Calu3 (cell line): ENCODE data around the gene SSTR1. TPM values are rescaled to one million over a fixed set of nuclear protein-coding genes. Genes with fewer than 3 reads are reported as not detected.

ENCODE experiments used
- BruUV-seq: library from RNA; stranded (reverse); fragments of 400-500 nt; replicated peaks from 2 replicates; lab custom pipeline; 2021; lab: Mats Ljungman, UMichigan
- CTCF ChIA-PET: fragments of 300-600 bp; sonication (Branson Sonifier 250); formaldehyde crosslinking; loops from one replicate; lab custom pipeline; 2022; ENCODE audit warnings: antibody characterized with exemption; lab: Charles Lee
- DNase-seq: peaks from one replicate; pipeline ENCODE4 v3.0.0; 2022
- H3K27ac Mint-ChIP-seq: one replicate; pipeline ENCODE4 v1.8.0; 2022; ENCODE audit warnings: mixed read lengths; ENCODE audit not compliant: unreplicated experiment
- H3K27me3 Mint-ChIP-seq: one replicate; pipeline ENCODE4 v1.8.0; 2022; ENCODE audit warnings: mixed read lengths; ENCODE audit not compliant: unreplicated experiment
- H3K36me3 Mint-ChIP-seq: one replicate; pipeline ENCODE4 v1.8.0; 2022; ENCODE audit warnings: mild to moderate bottlenecking, moderate library complexity, mixed read lengths; ENCODE audit not compliant: insufficient read depth, unreplicated experiment
- H3K4me1 Mint-ChIP-seq: one replicate; pipeline ENCODE4 v1.8.0; 2022; ENCODE audit warnings: mild to moderate bottlenecking, low read depth, mixed read lengths; ENCODE audit not compliant: unreplicated experiment
- H3K4me3 Mint-ChIP-seq: one replicate; pipeline ENCODE4 v1.8.0; 2022; ENCODE audit warnings: mild to moderate bottlenecking, low read depth, moderate library complexity, mixed read lengths; ENCODE audit not compliant: unreplicated experiment
- H3K9me3 Mint-ChIP-seq: one replicate; pipeline ENCODE4 v1.8.0; 2022; ENCODE audit warnings: low read depth, mixed read lengths; ENCODE audit not compliant: unreplicated experiment
- CTCF ChIP-seq: fragments of 200-600 bp; IDR thresholded peaks from one replicate; pipeline ENCODE4 v1.8.0; 2022; ENCODE audit warnings: antibody characterized with exemption; ENCODE audit not compliant: unreplicated experiment
- intact Hi-C: fragments of 100-400 bp; cut with micrococcal nuclease; formaldehyde crosslinking; loops from one replicate; pipeline ENCODE4 v1.10.0; 2022; ENCODE audit not compliant: unreplicated experiment
- total RNA-seq: library from RNA; stranded (reverse); gene quantifications from 2 replicates; pipeline ENCODE4 v1.2.3, GENCODE V29; 2022

The SSTR1 gene
- total RNA-seq, 1 experiment from 2014 or later: 0.24 TPM

GRCh38 chr14:38204719-38205115 is 3.0 kb upstream of the SSTR1 start:
- BruUV-seq: no TSS peak
- peaks cover 6% of the 10 kb centered on the region for H3K4me1 Mint-ChIP-seq
- peaks cover 29% of the 10 kb centered on the region for H3K27me3 Mint-ChIP-seq
- DNase-seq: no peak
- H3K4me3 Mint-ChIP-seq: no peak overlapping the region
- H3K27ac Mint-ChIP-seq: no peak overlapping the region
- no peak for TF ChIP-seq CTCF
- intact Hi-C loops: no loop called here
- peaks cover 2% of the 10 kb centered on the region for H3K9me3 Mint-ChIP-seq
- CTCF ChIA-PET: interaction anchor here (0.6 kb wide), 2 partner anchors 119 to 212 kb away, joined by 3 read pairs; no protein-coding TSS in a partner anchor
- peaks cover 14% of the 10 kb centered on the region for H3K36me3 Mint-ChIP-seq

GRCh38 chr14:38205119-38205813 is 2.4 kb upstream of the SSTR1 start:
- Mint-ChIP-seq H3K9me3 (peaks cover 2% of the 10 kb centered on the region), H3K27ac (no peak overlapping the region), H3K36me3 (peaks cover 14% of the 10 kb centered on the region), H3K27me3 (peaks cover 34% of the 10 kb centered on the region), H3K4me1 (peaks cover 7% of the 10 kb centered on the region), H3K4me3 (no peak overlapping the region)
- CTCF ChIA-PET: interaction anchor here (0.6 kb wide), 1 partner anchor 211 kb away, joined by 3 read pairs; no protein-coding TSS in a partner anchor
- TF ChIP-seq CTCF: no peak
- BruUV-seq: no TSS peak
- intact Hi-C loops: no loop called here
- DNase-seq: no peak

- peaks cover 2% of the 10 kb centered on the region for H3K9me3 Mint-ChIP-seq
- H3K36me3 Mint-ChIP-seq: peaks cover 14% of the 10 kb centered on the region
- no TSS peak for BruUV-seq
- no peak overlapping the region for H3K4me3 Mint-ChIP-seq
- peaks cover 7% of the 10 kb centered on the region for H3K4me1 Mint-ChIP-seq
- peaks cover 43% of the 10 kb centered on the region for H3K27me3 Mint-ChIP-seq
- TF ChIP-seq CTCF: no peak
- intact Hi-C loops: no loop called here
- no peak overlapping the region for H3K27ac Mint-ChIP-seq
- CTCF ChIA-PET: no interaction called here
- DNase-seq: no peak
Measured at GRCh38 chr14:38205949-38206665, 1.6 kb upstream of the SSTR1 start.

GRCh38 chr14:38206689-38207376 is 871 bp upstream of the SSTR1 start:
- TF ChIP-seq CTCF: no peak
- intact Hi-C loops: no loop called here
- Mint-ChIP-seq H3K27ac (no peak overlapping the region), H3K27me3 (peaks cover 45% of the 10 kb centered on the region), H3K4me3 (no peak overlapping the region), H3K9me3 (peaks cover 2% of the 10 kb centered on the region), H3K4me1 (peaks cover 7% of the 10 kb centered on the region), H3K36me3 (peaks cover 14% of the 10 kb centered on the region)
- no TSS peak for BruUV-seq
- CTCF ChIA-PET: interaction anchor here (0.8 to 1.1 kb wide), 2 partner anchors 9 to 12 kb away, joined by 3 read pairs; no protein-coding TSS in a partner anchor
- DNase-seq: no peak
